Hematopoietic multipotent progenitor cell treated with erythropoietin and hydrocortisone succinate and interleukin-3 and kit ligand, for 4 days (in vitro differentiated cells): ENCODE measurements around the gene CALU.

Experiments
- DNase-seq: peaks from one replicate; pipeline ENCODE4 v3.0.0-alpha.2; 2015

The CALU gene

DNA sequence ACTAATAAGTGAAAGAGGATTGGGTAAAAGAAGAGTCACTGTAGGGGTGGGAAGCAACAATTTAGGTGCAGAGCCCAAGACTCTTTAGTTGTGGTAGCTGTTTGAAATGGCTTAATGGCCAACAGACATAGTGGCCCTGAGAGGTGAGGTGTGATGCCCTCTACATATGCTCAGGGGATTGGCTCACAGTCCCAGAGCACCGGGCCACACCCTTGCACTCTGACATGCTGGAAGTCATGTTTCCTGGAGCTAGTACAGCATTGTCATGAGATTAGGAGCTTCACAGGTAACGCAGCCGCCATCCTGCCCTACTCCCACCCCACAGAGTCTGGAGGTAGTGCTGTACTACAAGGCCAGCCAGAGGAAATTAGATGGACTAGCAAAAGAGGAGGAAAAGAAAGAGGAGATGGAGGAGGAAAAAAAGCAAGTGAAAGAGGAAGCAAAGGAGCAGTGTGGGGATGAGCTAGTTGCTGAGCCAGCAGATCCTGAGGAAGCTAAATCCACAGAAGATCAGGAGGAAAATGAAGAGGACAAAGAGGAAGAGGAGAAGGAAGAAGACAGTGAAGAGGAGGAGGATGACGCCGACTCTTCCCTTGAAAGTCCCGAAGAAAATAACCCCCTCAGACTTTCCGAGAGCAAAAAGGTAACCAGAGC is 76.3 kb downstream of the CALU start:
- DNase-seq: no peak

DNA sequence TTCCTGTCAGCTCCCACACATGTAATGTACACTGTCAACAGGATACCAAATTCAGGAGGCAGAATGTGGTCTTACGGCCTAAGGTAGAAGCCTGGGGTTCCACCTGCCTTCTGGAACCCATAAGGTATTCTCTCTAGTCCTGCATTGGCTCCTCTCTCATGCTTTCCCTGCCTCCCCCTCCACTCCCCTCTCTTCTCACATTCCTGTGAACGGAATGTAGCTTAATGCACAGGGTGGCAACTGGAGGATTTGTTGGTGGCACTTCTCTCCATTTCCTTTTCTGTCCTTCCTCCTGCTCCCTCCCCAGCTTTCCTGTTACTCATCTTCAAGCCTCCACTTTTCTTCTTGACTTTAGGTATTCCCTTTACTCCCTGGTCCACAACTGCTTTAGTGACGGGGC is 79.5 kb downstream of the CALU start:
- no peak for DNase-seq
